HG03354 (cell line): ENCODE results near the gene UQCRC1.
A peak's percentile ranks its signal among the peaks of the same experiment; 100 is the strongest.

ENCODE experiments used
- ATAC-seq: cut with Tn5 transposase; IDR thresholded peaks from one replicate; pipeline ENCODE4 v1.9.1; 2021; ENCODE audit warnings: mild to moderate bottlenecking; ENCODE audit not compliant: unreplicated experiment, poor library complexity, severe bottlenecking

Gene UQCRC1

GRCh38 chr3:48634661-48635221 lies 25.3 kb upstream of the UQCRC1 start:
- ATAC-seq: peak; percentile 36

GRCh38 chr3:48633743-48634142 lies 24.3 kb upstream of the UQCRC1 start:
- ATAC-seq: no peak

DNA sequence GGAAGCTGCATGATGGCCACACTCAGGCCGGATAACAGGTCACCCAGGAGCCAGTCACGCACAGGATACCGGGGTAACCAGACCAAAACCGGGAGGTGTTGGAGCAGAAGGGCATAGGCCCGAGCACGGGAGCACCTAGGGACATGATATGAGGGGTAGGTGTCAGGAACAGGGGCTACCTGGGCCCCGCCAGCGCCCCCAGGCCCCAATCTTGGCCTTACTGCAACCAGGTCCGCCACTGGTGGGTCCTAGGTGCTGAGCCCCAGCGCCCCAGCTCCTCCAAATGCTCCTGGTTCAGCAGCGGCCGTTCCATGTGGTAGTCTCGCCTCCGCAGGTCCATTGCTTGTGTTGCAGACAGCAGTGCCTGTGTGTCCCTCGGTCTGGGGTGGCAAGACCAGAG lies 23.8 kb upstream of the UQCRC1 start:
- ATAC-seq: no peak

DNA sequence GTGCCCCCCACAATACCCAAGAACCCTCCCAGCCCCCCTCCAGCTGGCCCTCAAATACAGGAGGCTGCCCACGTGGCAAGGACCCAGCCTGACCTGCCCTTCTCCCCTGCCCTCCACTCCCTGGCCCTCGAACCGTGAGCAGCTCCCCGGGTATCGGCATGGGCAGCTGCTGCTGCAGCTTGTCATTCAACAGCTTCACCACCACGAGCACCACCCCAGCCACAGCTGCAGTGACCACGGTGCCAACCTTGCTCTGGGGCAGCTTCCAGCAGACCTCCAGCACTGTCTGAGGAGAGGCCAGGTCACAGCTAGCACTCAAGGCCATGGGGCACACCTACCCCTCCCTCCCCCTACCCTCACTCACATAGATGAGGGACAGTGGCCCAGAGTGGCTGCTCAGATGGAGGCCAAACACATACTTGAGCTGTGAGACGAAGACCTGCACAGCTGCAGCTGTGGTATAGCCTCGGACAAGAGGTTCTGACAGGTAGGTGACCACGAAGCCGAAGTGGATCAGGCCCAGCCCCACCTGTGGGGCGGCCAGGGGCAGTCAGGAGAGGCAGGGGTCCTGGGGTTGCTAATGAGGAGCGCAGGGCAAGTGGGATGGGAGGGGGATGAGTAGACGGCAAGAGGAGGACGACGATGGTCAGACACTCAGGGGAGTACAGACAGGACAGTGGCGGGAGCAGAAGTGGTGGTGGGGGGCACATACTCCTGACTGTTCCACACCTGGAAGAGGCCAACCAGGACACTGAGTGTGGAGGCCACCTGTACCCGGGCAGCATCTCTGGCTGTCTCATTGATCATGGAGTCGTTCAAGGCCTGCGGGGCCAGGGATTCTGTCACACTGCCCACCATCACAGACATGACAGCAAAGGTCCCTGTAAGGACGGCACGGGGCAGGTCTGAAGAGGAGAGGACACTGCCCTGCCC lies 22.3 kb upstream of the UQCRC1 start:
- no peak for ATAC-seq

DNA sequence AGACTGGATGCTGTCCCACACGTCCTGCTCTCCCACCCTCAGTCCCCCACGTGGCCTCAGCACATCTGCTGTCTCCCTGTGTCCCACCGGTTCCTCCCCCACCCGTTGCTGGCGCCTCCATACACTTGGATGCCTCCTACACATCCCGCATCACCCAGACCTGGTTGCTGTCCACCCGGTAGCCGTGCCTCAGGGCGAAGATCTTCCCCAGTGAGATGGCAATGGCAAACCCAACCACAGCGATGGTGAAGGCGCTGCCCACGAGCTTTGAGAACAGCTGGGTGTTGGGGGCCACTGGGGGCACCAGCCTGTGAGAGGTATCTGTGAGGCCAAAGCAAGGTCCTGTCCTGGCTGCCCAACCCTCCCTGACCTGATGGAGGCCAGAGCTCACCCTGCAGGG lies 21.4 kb upstream of the UQCRC1 start:
- ATAC-seq: no peak

- ATAC-seq: no peak
Observed at GRCh38 chr3:48630407-48630806, 21.0 kb upstream of the UQCRC1 start.

- no peak for ATAC-seq
Observed at GRCh38 chr3:48629894-48630293, 20.4 kb upstream of the UQCRC1 start.

DNA sequence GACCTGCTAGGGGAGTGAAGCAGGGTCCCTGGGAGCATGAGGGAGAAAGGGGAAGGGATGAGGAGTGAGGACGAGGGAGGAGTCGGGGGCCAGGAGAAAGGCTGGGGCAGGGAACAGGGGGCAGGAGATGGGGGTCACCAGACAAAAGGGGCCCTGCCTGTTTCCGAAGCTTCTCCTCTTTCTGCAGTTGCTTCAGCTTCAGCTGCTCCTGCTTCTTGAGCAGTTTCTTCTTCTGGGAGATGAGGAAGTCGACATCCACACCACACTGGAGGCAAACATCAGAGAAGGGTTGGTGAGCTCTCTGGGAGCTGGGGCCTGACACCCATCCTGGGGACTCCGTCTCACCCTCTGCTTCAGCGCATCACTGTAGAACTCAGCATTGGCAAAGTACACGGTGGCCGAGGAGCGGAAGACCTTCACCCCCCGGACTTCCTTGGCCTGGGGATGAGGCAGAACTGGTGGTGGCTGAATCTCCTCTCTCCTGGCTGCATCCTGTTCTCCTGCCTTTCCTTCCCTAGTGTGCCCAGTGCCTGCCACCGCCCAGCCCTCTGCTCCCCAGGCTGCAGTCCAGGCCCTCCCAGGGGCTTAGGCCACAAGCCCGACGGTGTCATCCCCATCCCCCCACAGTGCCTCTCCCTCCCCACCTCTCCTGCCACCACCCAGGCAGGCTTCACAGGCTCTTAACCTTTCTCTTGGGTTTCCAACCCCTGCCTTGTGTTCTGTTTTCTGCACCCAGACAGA lies 19.0 kb upstream of the UQCRC1 start:
- ATAC-seq: no peak

- no peak for ATAC-seq
Observed at GRCh38 chr3:48625600-48625999, 16.2 kb upstream of the UQCRC1 start.

DNA sequence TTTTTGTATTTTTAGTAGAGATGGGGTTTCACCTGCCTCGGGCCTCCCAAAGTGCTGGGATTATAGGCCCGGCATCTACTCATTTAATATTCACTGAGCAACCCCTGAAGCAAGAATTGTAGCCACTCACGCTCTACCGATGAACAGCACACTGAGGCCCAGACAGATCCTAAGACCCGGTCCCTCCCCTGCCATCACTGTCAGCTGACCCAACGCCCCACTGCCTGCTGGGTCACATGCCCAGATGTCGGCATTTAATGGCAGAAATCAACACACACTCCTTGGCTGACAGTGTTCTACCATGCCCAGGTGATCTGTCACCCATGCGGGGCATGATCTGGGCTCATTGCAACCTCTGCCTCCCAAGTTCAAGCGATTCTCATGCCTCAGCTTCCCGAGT lies 15.3 kb upstream of the UQCRC1 start:
- no peak for ATAC-seq

- no peak for ATAC-seq
Observed at GRCh38 chr3:48623851-48624547, 14.6 kb upstream of the UQCRC1 start.

DNA sequence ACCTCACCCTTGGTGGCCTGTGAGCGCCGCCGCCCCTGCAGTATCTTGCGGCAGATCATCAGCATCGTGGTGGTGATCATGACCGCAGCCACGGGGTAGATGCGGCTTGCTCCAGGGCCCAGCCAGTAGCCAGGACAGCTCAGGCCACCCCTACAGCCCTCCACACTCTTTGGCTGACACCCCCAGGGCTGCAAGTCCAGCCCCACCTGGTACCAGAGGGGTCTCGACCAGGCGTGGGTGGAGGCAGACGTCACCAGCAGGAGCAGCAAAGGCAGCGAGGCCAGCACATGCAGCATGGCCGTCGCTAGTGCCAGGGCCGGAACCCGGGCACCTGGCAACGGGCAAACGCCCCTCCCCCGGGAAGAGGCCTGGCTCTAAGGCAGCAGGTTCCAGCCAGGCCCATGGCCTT lies 12.0 kb upstream of the UQCRC1 start, which contains the start of gene TMEM89:
TSS of gene TMEM89 (minus strand) at position 309 of the 409 bp plus-strand sequence. CDS start at position 296, 13 bp downstream.
- ATAC-seq: no peak

DNA sequence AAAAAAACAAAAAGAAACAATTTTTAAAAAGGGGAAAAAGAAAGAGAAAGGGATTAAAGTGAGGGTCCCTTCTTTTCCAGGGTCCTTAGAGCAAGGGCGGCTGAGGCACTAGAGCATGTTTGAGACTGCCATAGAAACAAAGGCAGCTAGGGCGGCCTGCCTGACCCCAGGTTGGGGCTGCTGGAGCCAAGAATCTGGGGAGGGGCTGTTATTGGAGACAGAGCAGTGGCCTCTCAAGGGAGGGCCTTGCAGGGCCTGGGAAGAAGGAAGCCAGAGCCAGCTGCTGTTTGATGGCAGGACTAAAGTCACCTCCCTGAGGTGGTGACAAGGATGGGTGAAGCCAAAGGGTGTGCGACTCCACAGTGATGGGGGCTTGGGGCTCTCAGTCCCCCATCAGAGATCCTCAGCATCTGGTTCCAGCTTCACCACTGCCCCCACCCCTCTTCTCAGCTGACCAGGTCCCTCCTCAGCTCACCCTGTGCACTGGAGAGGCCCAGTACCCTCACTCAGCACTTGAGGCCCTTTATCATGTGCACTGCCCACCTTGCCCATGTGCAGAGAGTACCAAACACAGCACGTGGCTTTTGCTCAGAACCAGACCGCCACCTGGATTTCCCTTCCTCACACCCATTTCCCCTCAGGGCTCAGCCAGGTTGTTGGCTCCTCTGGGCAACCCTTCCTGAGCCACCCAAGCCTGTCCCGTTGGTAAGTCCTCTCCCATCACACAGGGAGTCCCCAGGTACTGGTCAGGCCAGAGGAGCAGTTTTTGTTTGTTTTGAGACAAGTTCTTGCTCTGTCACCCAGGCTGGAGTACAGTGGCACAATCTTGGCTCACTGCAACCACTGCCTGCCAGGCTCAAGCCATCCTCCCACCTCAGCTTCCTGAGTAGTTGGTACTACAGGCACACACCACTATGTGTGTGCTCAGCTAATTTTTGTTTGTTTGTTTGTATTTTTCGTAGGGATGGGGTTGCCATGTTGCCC lies 10.4 kb upstream of the UQCRC1 start:
- no peak for ATAC-seq

DNA sequence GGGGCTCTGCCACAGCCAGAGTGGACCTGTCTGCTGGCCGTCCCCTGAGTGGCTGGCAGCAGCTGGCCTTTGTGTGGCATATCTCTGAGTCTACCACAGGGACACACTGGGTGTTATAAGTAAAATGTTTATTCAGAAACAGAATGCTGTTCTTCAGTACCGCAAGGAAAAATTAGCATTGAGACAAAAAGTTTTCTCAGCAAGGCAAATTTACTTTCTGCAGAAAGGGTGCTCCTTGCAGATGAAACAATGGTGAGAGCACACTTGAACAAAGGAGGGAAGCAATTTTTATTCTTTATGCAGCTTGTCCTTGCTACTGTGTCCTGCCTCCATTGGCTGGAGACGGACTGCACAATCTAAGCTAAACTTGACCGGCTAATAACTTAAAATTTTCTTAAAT lies 8.1 kb upstream of the UQCRC1 start:
- no peak for ATAC-seq

- ATAC-seq: no peak
Observed at GRCh38 chr3:48614044-48614443, 4.6 kb upstream of the UQCRC1 start.

DNA sequence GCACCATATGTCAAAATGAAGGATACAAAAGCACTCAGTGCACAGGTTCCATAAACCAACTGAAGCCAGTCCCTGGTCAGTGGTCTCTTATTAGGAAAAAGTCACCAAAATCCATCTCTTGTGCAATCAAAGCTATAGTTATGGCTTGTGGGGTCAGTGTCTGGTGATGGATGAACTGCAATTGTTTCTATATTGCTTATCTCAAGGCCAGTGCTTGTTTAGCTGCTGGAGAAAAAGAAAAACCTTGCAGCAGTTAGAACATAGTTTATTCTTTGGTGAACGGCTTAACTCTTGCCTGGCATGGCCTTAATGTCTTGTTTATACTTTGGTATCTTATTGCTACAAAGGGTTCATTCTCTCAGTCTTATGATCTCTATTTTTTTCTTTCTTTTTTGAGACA lies 2.9 kb upstream of the UQCRC1 start:
- ATAC-seq: no peak

DNA sequence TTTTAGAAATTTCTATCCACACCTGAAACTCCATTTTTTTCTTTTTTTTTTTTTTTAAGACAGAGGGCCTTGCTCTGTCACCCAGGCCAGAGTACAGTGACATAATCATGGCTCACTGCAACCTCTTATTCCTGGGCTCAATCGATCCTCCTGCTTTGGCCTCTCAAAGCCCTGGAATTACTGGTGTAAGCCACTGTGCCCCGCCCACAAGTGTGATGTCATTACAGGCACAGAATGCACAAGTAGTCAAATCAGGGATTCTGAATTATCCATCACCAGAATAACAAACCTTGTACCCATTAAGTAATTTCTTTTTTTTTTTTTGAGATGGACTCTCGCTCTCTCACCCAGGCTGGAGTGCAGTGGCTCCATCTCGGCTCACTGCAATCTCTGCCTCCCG lies 1.9 kb downstream of the UQCRC1 start:
- ATAC-seq: no peak

DNA sequence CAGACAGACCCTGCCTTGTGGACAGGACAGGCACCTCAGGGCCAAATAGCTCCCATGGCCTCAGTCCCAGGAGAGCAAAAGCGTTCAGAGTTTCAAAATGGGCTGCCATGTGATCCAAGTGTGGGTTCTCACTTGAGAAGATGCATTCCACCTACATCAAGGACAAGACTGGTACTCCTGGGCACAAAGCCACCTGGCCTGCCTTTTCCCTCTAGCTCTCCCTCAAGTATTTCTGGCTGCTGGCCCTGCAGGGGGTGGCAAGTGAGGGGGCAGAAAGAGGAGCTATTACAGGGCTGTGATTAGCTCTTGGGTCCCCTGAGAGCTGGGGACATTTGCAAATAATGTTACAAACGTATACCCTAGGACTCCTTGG lies 7.8 kb downstream of the UQCRC1 start:
- no peak for ATAC-seq
